DND-41 (cell line): ENCODE measurements around the gene SCUBE1.

Experiments used
- EZH2 ChIP-seq: IDR thresholded peaks from 3 replicates; pipeline ENCODE4 v1.6.1; 2012; ENCODE audit warnings: borderline replicate concordance, low read depth, mild to moderate bottlenecking, moderate library complexity, low read length, inconsistent platforms; ENCODE audit not compliant: severe bottlenecking
- TF ChIP-seq, protein P1 (sequence below): IDR thresholded peaks from 2 replicates; pipeline ENCODE4 v1.5.1; 2012; ENCODE audit warnings: borderline replicate concordance, low read length, moderate library complexity, mild to moderate bottlenecking; ENCODE audit not compliant: poor library complexity, severe bottlenecking; ENCODE audit errors: extremely low read depth

DNA sequence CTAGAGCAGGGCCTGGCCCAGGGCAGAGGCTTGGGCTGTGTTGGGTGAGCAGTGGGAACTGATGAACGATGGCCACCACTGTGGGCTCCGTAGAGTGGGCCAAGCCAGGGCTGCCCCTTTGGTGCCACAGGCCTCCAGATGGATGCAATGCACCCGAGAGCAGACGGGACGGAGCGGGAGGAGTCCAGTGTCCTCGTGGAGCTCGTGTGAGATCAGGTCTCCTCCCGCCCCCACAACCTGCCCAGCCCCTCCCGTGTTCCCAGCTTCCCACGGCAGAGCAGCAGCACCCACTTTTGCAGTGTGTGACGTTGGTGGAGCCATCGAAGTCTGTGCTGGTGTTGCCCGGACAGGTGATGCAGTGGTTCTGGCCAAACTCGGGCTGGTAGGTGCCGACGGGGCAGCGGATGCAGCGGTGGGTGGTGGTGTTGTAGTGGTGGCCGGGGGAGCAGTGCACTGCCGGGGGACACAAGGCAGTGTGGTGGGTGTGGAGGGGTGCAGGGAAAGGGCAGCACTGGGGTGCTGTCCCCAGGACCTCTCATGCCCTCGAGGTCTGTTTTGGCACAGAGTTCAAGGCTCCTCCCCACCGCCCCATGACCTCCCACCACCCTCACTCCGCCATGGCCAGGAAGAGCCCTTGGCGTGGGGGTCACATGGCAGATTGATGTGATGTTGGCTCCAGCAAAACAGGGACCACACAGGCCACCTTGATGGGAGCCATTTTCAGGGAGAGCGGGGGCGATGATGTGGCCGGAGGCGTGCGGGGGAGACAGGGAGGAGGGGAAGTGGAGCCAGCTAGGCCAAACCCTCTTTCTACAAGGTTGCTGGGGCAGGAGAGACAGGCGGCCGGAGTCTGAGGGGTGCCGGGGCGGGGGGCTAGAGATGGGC, 132.3 kb downstream of the SCUBE1 start:
- TF ChIP-seq, protein P1, sequence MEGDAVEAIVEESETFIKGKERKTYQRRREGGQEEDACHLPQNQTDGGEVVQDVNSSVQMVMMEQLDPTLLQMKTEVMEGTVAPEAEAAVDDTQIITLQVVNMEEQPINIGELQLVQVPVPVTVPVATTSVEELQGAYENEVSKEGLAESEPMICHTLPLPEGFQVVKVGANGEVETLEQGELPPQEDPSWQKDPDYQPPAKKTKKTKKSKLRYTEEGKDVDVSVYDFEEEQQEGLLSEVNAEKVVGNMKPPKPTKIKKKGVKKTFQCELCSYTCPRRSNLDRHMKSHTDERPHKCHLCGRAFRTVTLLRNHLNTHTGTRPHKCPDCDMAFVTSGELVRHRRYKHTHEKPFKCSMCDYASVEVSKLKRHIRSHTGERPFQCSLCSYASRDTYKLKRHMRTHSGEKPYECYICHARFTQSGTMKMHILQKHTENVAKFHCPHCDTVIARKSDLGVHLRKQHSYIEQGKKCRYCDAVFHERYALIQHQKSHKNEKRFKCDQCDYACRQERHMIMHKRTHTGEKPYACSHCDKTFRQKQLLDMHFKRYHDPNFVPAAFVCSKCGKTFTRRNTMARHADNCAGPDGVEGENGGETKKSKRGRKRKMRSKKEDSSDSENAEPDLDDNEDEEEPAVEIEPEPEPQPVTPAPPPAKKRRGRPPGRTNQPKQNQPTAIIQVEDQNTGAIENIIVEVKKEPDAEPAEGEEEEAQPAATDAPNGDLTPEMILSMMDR, result no peak
- TF ChIP-seq EZH2, result no peak
